ENCODE data around the gene FOXN3.

GRCh38 chr14:89197623-89198022 lies 219.4 kb downstream of the FOXN3 start:
- TF ChIP-seq CTCF (IDR thresholded peaks at IDR 0.05 in 8 of 11, conservative IDR thresholded peaks at IDR 0.05 in 3 of 11) (no peak), POLR2AphosphoS5 (IDR thresholded peaks at IDR 0.05) (no peak)
